Fibroblast of the conjunctiva (primary cell): ENCODE measurements around the gene TEX26.

Source experiments
- DNase-seq: peaks from one replicate; pipeline ENCODE4 v3.0.0-alpha.2; 2010; ENCODE audit warnings: low read depth

The TEX26 gene

GRCh38 chr13:30976025-30976424 lies 43.6 kb downstream of the TEX26 start:
- DNase-seq: no peak

- no peak for DNase-seq
These were observed 46.8 kb downstream of the TEX26 start for GRCh38 chr13:30978981-30979956.

GRCh38 chr13:30982506-30982905 lies 50.0 kb downstream of the TEX26 start:
- DNase-seq: no peak

- no peak for DNase-seq
These were observed 50.5 kb downstream of the TEX26 start for GRCh38 chr13:30982906-30983305.

GRCh38 chr13:30983431-30983830 lies 51.0 kb downstream of the TEX26 start:
- no peak for DNase-seq

DNA sequence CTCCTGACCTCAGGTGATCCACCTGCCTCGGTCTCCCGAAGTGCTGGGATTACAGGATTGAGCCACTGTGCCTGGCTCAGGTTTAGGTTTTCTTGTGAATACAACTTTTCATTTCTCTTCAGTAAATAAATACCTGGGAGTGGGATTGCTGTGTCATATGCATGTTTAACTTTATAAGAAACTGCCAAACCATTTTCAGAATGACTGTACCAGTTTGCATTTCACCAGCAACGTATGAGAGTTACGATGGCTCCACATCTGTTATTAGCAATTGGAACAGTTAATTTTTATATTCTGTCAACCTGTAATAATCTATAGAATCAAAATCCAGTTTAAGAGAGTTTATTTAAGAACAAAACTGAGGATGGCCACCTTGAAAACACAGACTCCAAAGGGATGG lies 52.2 kb downstream of the TEX26 start:
- no peak for DNase-seq

DNA sequence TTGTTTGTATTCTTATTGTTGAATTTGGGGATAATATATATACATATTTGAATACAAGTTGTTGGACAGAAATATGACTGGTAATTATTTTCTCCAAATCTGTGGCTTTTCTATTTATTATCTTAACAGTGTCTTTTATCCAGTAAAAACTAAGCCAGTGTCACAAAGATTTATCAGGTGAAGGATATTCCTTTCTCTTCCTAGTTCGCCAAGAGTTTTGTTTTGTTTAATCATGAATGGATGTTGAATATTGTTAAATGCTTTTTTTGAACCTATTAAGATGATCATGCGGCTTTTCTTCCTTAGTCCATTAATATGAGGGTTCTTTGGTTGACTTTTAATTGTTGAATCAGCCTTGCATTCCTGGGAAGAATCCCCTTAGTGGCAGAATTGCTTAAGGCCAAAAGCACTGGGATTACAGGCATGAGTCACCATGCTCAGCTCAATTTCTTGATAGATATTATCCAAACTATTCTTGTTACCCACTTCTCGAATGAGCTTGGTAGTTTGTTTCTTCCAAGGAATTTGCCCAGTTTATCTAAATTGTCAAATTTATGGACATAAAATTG lies 53.3 kb downstream of the TEX26 start:
- peak; percentile 10 for DNase-seq

- no peak for DNase-seq
These were observed 58.7 kb downstream of the TEX26 start for GRCh38 chr13:30991184-30991583.

DNA sequence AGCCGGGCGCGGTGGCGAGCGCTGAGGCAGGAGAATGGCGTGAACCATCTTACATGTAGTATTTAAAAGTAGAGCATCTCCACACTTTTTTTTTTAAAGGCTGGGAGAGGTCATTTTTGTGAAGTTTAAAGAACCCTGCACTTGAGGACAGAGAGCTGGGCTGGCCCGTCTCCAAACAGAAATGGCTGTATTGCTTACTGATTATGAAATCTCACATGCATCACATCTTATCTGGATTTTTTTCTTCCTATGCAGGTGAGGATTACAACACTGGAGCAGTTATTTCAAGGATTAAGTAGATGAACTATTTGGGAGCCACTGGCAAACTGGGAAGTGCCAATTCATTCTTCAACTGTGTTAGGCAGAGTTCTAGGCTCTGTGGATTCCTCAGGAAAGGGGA lies 59.5 kb downstream of the TEX26 start:
- DNase-seq: no peak

DNA sequence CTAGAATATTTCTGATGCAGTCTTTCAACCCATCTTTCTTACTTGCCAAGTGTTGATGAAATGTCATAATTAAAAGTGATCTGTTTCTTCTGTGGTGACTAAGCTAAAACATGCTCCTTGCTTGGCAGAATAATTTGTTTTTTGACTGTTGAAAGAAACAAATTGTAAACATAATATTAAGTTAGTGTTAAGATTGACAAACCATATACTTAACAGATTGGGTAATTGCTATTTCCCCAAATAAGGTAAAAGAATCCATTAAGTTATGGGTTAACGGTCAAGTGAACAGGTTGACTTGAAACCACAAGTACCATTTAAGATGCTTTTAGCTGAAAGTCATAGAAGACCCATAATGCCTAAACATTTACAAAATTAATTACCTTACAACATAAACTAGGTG lies 62.9 kb downstream of the TEX26 start:
- no peak for DNase-seq

GRCh38 chr13:30997697-30998096 lies 65.2 kb downstream of the TEX26 start:
- no peak for DNase-seq

DNA sequence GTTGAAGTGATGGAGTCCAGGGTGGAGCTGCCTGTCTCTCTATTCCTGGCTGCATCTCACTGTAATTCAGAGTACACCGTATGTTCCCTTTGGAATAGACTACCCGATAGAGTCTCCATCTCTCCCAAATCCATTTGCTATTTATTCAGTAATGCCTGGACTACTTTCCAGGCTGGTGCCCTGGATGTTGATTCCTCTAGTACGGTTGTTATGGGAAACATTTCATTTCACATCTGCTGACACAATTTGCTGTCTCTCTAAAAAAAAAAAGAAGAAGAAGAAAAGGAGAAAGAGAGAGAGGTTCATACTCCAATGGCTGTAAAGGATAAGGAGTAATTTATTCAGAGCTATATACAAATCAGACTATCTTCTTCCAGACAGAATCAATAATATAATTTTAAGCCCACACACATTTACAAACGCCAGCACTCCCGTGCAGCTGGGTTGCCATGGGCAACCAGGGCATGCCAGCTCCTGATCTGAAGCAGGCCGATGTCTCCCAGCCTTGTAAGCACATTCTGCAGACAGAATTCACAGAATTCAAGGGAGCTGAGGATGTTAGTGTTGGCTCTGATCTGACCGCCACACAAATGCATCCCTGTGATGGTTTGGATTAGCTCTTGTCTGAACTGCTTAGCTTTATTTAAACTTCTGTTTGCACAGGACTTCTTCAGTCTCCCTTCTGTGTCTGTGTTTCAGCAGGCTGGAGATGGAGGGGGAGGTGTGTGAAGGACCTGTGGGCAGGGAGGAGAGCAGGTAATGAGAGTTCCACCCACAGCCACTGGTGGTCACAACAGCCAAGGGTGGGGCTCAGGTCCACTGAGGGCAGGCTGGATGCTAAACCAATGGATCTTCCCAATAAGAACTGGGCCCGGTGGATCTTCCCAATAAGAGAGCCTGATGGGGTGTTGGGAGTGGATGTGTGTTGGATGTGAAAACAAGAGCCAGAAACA lies 66.0 kb downstream of the TEX26 start:
- DNase-seq: peak; percentile 56

DNA sequence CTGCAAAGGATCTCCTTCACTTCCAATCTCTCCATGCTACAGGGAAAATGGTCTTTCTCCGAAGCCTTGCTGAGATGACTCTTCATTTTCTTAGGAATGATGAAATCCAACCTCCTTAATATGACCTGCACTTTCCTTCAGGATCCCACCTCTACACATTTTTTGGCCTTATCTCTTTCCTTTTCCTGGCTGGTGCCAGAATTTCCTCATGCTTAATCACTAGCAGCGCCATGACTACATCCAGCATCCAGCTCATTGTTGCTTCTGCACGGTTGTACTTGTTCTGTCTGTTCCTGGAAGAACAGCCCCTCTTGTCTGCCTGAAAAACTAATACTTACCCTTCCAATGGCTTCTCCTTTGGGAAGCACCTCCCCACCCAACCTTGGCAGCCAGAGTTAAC lies 68.4 kb downstream of the TEX26 start:
- no peak for DNase-seq

DNA sequence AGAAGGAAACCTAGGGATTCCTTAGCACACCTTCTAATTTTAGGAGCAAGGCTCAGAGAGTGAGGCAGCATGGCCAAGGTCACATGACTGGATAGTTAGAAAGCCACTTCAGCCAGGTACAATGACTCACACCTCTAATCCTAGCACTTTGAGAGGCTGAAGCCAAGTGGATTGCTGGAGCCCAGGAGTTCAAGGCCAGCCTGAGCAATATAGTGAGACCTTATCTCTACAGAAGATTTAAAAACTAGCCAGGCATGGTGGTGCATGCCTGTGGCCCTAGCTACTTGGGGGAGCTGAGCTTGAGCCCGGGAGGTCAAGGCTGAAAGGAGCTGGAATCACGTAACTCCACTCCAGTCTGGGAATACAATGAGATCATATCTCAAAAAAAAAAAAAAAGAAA lies 69.2 kb downstream of the TEX26 start:
- no peak for DNase-seq

- DNase-seq: no peak
These were observed 72.6 kb downstream of the TEX26 start for GRCh38 chr13:31005066-31005465.

- no peak for DNase-seq
These were observed 75.0 kb downstream of the TEX26 start for GRCh38 chr13:31007417-31007816.

- no peak for DNase-seq
These were observed 76.1 kb downstream of the TEX26 start for GRCh38 chr13:31008400-31009115.

- DNase-seq: no peak
These were observed 76.7 kb downstream of the TEX26 start for GRCh38 chr13:31009166-31009565.

- no peak for DNase-seq
These were observed 77.8 kb downstream of the TEX26 start for GRCh38 chr13:31010296-31010695.

- DNase-seq: no peak
These were observed 78.9 kb downstream of the TEX26 start for GRCh38 chr13:31011193-31011860.
